Neural cell (in vitro differentiated cells): ENCODE data around the gene PLEKHH3. TPM values are rescaled to one million over a fixed set of nuclear protein-coding genes. Genes with fewer than 3 reads are reported as not detected.
"Not testable (repeated sequence)": the region's sequence is repeated elsewhere in the genome, so short reads cannot be mapped to it uniquely, and the experiment has no call there.

ENCODE experiments used
- H2AFZ ChIP-seq: fragments of 200-600, 300-800 bp; sonication (generic), shearing (Covaris generic); 2 replicates; pipeline ENCODE4 v1.6.0; 2014; ENCODE audit warnings: low read depth, mild to moderate bottlenecking, antibody characterized with exemption, low read length, moderate library complexity
- H3F3A ChIP-seq: fragments of 200-600 bp; shearing (Covaris generic); 2 replicates; pipeline ENCODE4 v1.6.1; 2016; ENCODE audit warnings: mild to moderate bottlenecking, moderate library complexity, mixed read lengths, antibody characterized with exemption, low read length; ENCODE audit not compliant: insufficient read depth, poor library complexity, severe bottlenecking
- H3K27ac ChIP-seq: fragments of 200-600, 300-800 bp; sonication (generic), shearing (Covaris generic); 2 replicates; pipeline ENCODE4 v1.5.1; 2014; ENCODE audit warnings: mild to moderate bottlenecking, low read length, moderate library complexity
- H3K27me3 ChIP-seq: fragments of 300-800, 200-600 bp; sonication (generic), shearing (Covaris generic); 2 replicates; pipeline ENCODE4 v1.6.0; 2014; ENCODE audit warnings: mild to moderate bottlenecking, low read depth, low read length, moderate library complexity; ENCODE audit not compliant: insufficient read depth
- H3K36me3 ChIP-seq: fragments of 300-800, 200-600 bp; sonication (generic), shearing (Covaris generic); 2 replicates; pipeline ENCODE4 v1.5.1; 2014; ENCODE audit warnings: mild to moderate bottlenecking, antibody characterized with exemption, low read length, moderate library complexity; ENCODE audit not compliant: insufficient read depth
- H3K4me2 ChIP-seq: fragments of 300-800, 200-600 bp; sonication (generic), shearing (Covaris generic); 2 replicates; pipeline ENCODE4 v1.6.0; 2014; ENCODE audit warnings: mild to moderate bottlenecking, low read length
- H3K4me3 ChIP-seq: fragments of 300-800, 200-600 bp; sonication (generic), shearing (Covaris generic); 2 replicates; pipeline ENCODE4 v1.5.1; 2014; ENCODE audit warnings: mild to moderate bottlenecking, low read length, moderate library complexity
- H3K79me2 ChIP-seq: fragments of 200-600 bp; shearing (Covaris generic); replicated peaks from 2 replicates; pipeline ENCODE4 v1.6.0; 2014; ENCODE audit warnings: mild to moderate bottlenecking, low read length, moderate library complexity; ENCODE audit not compliant: insufficient read depth
- H3K9ac ChIP-seq: fragments of 300-800, 200-600 bp; sonication (generic), shearing (Covaris generic); 2 replicates; pipeline ENCODE4 v1.6.1; 2016; ENCODE audit warnings: mild to moderate bottlenecking, low read length, mixed read lengths
- H3K9me2 ChIP-seq: fragments of 200-600 bp; shearing (Covaris generic); 2 replicates; pipeline ENCODE4 v1.6.1; 2016; ENCODE audit warnings: mild to moderate bottlenecking, low read length, mixed read lengths; ENCODE audit not compliant: insufficient read depth
- H3K9me3 ChIP-seq: fragments of 200-600, 300-800 bp; sonication (generic), shearing (Covaris generic); 2 replicates; pipeline ENCODE4 v1.6.1; 2016; ENCODE audit warnings: mild to moderate bottlenecking, mixed run types, low read length, moderate library complexity, mixed read lengths
- H4K20me1 ChIP-seq: fragments of 200-600 bp; shearing (Covaris generic); 2 replicates; pipeline ENCODE4 v1.6.1; 2016; ENCODE audit warnings: mild to moderate bottlenecking, mixed run types; ENCODE audit not compliant: insufficient read depth
- CTCF ChIP-seq: fragments of 450-650 bp; IDR thresholded peaks from 2 replicates; pipeline ENCODE4 v1.5.1; 2014; ENCODE audit warnings: antibody characterized with exemption, mild to moderate bottlenecking, moderate library complexity; ENCODE audit not compliant: poor library complexity, severe bottlenecking
- EP300 ChIP-seq: fragments of 450-650 bp; conservative IDR thresholded peaks from 2 replicates; pipeline ENCODE4 v1.6.1; 2014; ENCODE audit warnings: antibody characterized with exemption, mild to moderate bottlenecking, moderate library complexity; ENCODE audit not compliant: poor library complexity, severe bottlenecking
- EZH2 ChIP-seq: fragments of 200-600, 300-800 bp; shearing (Covaris generic), sonication (generic); IDR thresholded peaks from 2 replicates; pipeline ENCODE4 v1.6.1; 2014; ENCODE audit warnings: antibody characterized with exemption, low read length, borderline replicate concordance, mild to moderate bottlenecking; ENCODE audit not compliant: insufficient read depth, poor library complexity, severe bottlenecking
- MXI1 ChIP-seq: fragments of 450-650 bp; conservative IDR thresholded peaks from 2 replicates; pipeline ENCODE4 v1.6.1; 2014; ENCODE audit warnings: antibody characterized with exemption, mild to moderate bottlenecking; ENCODE audit not compliant: poor library complexity, severe bottlenecking
- POLR2AphosphoS5 ChIP-seq: IDR thresholded peaks from 2 replicates; pipeline ENCODE4 v1.6.1; 2012
- RAD21 ChIP-seq: fragments of 450-650 bp; conservative IDR thresholded peaks from 2 replicates; pipeline ENCODE4 v1.6.1; 2014; ENCODE audit warnings: antibody characterized with exemption, mild to moderate bottlenecking, moderate library complexity
- SMC3 ChIP-seq: fragments of 450-650 bp; conservative IDR thresholded peaks from 2 replicates; pipeline ENCODE4 v1.6.1; 2014; ENCODE audit warnings: antibody characterized with exemption, mild to moderate bottlenecking, moderate library complexity; ENCODE audit not compliant: poor library complexity
- TAF1 ChIP-seq: IDR thresholded peaks from 2 replicates; pipeline ENCODE4 v1.6.1; 2012; ENCODE audit warnings: low read depth
- polyA plus RNA-seq: library from polyadenylated mRNA; depleted of rRNA; stranded (reverse); fragments of >200 nt; gene quantifications from 2 replicates; pipeline ENCODE4 v1.2.3, GENCODE V29; 2014
- TF ChIP-seq, protein P1 (sequence below): IDR thresholded peaks from 2 replicates; pipeline ENCODE4 v1.6.1; 2012; ENCODE audit warnings: borderline replicate concordance

PLEKHH3 gene
- polyA plus RNA-seq, 1 donor from 2014 or later, result 18.4 TPM

DNA sequence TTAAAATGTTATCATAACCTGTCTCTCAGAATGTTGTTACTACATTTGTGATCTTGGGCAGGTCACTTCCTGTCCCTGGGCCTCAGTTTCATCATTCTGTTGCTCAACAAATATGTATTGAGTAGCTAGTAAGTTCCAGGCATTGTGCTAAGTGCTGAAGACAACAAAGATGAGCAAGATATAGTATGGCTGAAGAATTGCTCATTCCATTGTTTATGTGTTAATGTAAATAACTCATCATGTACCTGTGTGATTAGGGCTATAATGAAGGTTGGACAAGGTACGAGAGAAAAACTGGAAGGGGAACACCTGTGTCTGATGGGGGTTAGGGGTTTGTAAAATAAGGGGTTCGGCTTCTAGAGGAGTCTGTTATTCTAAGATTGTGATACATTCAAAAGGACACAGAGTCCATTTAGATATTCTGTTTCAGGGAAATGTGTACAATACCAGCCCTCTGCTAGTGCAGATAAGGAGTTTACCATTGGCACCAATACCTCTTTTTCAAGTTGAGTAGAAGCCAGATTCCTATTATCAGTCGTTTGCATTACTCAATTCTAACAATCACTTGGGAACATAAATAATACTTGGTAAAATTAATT is 47.3 kb downstream of the PLEKHH3 start:
- no peaks in the 10 kb centered on the region for H3K27me3 ChIP-seq
- no peaks in the 10 kb centered on the region for H3K79me2 ChIP-seq
- H3K9me2 ChIP-seq, result no peaks in the 10 kb centered on the region
- no peaks in the 10 kb centered on the region for H3F3A ChIP-seq
- no peak overlapping the region for H2AFZ ChIP-seq
- H3K9me3 ChIP-seq, result no peaks in the 10 kb centered on the region
- H4K20me1 ChIP-seq, result no peaks in the 10 kb centered on the region
- no peaks in the 10 kb centered on the region for H3K36me3 ChIP-seq
- no peak overlapping the region for H3K4me3 ChIP-seq
- H3K9ac ChIP-seq, result no peak overlapping the region
- no peak for TF ChIP-seq EZH2
- TF ChIP-seq, protein P1, sequence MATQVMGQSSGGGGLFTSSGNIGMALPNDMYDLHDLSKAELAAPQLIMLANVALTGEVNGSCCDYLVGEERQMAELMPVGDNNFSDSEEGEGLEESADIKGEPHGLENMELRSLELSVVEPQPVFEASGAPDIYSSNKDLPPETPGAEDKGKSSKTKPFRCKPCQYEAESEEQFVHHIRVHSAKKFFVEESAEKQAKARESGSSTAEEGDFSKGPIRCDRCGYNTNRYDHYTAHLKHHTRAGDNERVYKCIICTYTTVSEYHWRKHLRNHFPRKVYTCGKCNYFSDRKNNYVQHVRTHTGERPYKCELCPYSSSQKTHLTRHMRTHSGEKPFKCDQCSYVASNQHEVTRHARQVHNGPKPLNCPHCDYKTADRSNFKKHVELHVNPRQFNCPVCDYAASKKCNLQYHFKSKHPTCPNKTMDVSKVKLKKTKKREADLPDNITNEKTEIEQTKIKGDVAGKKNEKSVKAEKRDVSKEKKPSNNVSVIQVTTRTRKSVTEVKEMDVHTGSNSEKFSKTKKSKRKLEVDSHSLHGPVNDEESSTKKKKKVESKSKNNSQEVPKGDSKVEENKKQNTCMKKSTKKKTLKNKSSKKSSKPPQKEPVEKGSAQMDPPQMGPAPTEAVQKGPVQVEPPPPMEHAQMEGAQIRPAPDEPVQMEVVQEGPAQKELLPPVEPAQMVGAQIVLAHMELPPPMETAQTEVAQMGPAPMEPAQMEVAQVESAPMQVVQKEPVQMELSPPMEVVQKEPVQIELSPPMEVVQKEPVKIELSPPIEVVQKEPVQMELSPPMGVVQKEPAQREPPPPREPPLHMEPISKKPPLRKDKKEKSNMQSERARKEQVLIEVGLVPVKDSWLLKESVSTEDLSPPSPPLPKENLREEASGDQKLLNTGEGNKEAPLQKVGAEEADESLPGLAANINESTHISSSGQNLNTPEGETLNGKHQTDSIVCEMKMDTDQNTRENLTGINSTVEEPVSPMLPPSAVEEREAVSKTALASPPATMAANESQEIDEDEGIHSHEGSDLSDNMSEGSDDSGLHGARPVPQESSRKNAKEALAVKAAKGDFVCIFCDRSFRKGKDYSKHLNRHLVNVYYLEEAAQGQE, result no peak
- TF ChIP-seq RAD21, result no peak
- TF ChIP-seq SMC3, result no peak
- TF ChIP-seq MXI1, result no peak
- no peak for TF ChIP-seq CTCF
- no peak for TF ChIP-seq POLR2AphosphoS5
- no peak for TF ChIP-seq TAF1
- no peak for TF ChIP-seq EP300
- H3K27ac ChIP-seq, result no peak overlapping the region
- no peak overlapping the region for H3K4me2 ChIP-seq

DNA sequence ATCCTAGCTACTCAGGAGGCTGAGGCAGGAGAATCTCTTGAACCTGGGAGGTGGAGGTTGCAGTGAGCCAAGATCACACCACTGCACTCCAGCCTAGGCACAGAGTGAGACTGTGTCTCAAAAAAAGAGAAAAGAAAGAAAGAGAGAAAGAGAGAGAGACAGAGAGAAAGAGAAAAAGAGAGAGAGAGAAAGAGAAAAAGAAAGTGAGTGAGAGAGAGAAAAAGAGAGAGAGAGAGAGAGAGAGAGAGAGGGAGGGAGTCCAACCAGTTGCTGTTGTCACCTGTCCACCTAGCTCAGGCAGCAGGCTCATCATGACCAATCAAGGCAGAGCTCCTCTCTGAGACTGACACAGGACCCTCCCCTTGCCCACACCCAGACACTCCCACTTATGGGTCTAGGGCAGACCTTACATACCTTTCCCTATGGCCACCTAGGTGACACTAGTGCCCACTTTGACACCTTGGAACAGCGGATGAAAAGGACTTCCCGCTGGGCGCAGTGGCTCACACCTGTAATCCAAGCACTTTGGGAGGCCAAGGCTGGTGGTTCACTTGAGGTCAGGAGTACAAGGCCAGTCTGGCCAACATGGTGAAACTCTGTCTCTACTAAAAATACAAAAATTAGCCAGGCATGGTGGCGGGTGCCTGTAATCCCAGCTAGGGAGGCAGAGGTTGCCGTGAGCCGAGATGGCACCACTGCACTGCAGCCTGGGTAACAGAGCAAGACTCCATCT is 49.6 kb downstream of the PLEKHH3 start:
- not testable (repeated sequence) for H3K79me2 ChIP-seq, H3K4me3 ChIP-seq, H3K9me3 ChIP-seq, H3K9ac ChIP-seq, H3K27ac ChIP-seq, H2AFZ ChIP-seq, H3F3A ChIP-seq, H3K36me3 ChIP-seq, H4K20me1 ChIP-seq, H3K27me3 ChIP-seq, H3K4me2 ChIP-seq, H3K9me2 ChIP-seq
